Measurements from ENCODE around the gene PLA2G12A. TPM values are rescaled to one million over a fixed set of nuclear protein-coding genes. Genes with fewer than 3 reads are reported as not detected.

The PLA2G12A gene
- total and polyA plus RNA-seq, 9 of the 15 experiments (the other 6 are each of a cell fraction or from before 2014, with no cell fraction given): 24.2 to 226 (median 80.5) TPM

DNA sequence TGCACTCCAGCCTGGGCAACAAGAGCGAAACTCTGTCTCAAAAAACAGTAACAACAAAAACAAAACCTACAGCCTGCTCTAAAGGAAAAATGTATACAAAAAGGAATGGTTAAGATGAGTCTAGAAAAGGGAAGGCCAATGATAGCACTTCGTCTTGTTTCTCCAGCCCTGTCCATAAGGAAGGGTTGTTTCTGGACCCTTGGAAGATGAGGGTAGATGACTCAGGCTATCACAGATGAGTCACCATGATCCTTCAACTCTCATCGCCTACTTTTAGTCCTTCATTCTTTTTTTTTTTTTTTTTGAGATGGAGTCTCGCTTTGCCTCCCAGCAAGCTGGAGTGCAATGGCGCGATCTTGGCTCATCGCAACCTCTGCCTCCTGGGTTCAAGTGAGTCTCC, 8.8 kb downstream of the PLA2G12A start (continued):
- no peak for TF ChIP-seq ZSCAN32 (CRISPR knock-in tag; IDR thresholded peaks at IDR 0.05)
- TF ChIP-seq SOX6 (IDR thresholded peaks at IDR 0.05): no peak
- no peak for TF ChIP-seq CBX2 (IDR thresholded peaks at IDR 0.05; ENCODE audit: insufficient read depth, low read length, poor library complexity, severe bottlenecking)
- no peak for TF ChIP-seq ELF1 (tag; IDR thresholded peaks at IDR 0.05)
- TF ChIP-seq ZNF146 (CRISPR knock-in tag; IDR thresholded peaks at IDR 0.05; ENCODE audit: unreplicated experiment): no peak
- no peak for TF ChIP-seq MCM3 (IDR thresholded peaks at IDR 0.05)
- TF ChIP-seq RNF219 (CRISPR knock-in tag; IDR thresholded peaks at IDR 0.05): no peak
- TF ChIP-seq, protein P1, sequence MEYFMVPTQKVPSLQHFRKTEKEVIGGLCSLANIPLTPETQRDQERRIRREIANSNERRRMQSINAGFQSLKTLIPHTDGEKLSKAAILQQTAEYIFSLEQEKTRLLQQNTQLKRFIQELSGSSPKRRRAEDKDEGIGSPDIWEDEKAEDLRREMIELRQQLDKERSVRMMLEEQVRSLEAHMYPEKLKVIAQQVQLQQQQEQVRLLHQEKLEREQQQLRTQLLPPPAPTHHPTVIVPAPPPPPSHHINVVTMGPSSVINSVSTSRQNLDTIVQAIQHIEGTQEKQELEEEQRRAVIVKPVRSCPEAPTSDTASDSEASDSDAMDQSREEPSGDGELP (CRISPR knock-in tag; IDR thresholded peaks at IDR 0.05; ENCODE audit: borderline replicate concordance): no peak
- TF ChIP-seq, protein P2, sequence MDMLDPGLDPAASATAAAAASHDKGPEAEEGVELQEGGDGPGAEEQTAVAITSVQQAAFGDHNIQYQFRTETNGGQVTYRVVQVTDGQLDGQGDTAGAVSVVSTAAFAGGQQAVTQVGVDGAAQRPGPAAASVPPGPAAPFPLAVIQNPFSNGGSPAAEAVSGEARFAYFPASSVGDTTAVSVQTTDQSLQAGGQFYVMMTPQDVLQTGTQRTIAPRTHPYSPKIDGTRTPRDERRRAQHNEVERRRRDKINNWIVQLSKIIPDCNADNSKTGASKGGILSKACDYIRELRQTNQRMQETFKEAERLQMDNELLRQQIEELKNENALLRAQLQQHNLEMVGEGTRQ (CRISPR knock-in tag; IDR thresholded peaks at IDR 0.05): no peak
- no peak for TF ChIP-seq SRSF3 (IDR thresholded peaks at IDR 0.05; ENCODE audit: insufficient read depth, low read length)
- TF ChIP-seq ZBTB5 (IDR thresholded peaks at IDR 0.05): no peak
- no peak for TF ChIP-seq ZNF274 (IDR thresholded peaks at IDR 0.05; ENCODE audit: borderline replicate concordance, low read depth, low read length)
- peak in 1 of 2 experiments; percentile 31; a peak in 1 of 3 replicates for TF ChIP-seq CBX3 (IDR thresholded peaks at IDR 0.05; ENCODE audit: borderline replicate concordance in 1 of 2, low read length in 2 of 2)
- TF ChIP-seq, protein P3, sequence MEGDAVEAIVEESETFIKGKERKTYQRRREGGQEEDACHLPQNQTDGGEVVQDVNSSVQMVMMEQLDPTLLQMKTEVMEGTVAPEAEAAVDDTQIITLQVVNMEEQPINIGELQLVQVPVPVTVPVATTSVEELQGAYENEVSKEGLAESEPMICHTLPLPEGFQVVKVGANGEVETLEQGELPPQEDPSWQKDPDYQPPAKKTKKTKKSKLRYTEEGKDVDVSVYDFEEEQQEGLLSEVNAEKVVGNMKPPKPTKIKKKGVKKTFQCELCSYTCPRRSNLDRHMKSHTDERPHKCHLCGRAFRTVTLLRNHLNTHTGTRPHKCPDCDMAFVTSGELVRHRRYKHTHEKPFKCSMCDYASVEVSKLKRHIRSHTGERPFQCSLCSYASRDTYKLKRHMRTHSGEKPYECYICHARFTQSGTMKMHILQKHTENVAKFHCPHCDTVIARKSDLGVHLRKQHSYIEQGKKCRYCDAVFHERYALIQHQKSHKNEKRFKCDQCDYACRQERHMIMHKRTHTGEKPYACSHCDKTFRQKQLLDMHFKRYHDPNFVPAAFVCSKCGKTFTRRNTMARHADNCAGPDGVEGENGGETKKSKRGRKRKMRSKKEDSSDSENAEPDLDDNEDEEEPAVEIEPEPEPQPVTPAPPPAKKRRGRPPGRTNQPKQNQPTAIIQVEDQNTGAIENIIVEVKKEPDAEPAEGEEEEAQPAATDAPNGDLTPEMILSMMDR (IDR thresholded peaks at IDR 0.05 in 2 of 3, conservative IDR thresholded peaks at IDR 0.05 in 1 of 3; ENCODE audit: insufficient read depth in 2 of 3, low read depth in 1 of 3, low read length in 3 of 3): no peak

Data from K562 (cell line).